ENCODE data around the gene HEG1. TPM values are rescaled to one million over a fixed set of nuclear protein-coding genes. Genes with fewer than 3 reads are reported as not detected.

HEG1 gene
- total and polyA plus RNA-seq, 2 experiments from 2014 or later = 1.8 to 8.8 TPM

DNA sequence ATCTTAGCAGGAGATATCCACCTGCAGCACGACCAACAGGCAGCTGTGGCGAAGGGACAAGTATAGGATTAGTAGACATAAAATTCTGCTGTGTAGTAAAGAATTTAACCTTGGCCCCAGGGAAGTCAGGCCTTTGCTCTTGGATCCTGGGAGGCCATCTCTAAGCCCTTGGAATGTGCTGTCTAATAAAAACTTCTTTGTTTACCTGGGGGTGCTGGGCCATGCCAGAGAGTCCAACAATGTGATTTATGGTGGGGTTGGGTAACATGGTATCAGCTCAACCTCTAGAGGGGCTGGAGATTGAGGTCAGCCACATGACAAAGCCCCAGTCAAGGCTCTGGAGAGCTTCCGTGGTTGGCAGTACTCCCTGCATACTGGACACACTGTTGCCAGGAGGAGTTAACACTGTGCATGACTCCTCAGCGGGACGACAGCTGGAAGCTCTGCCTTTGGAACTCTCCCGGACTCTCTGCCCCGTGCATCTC, 52.4 kb downstream of the HEG1 start:
- H3K27ac ChIP-seq (ENCODE audit: low read depth) = no peak overlapping the region
- no peaks in the 10 kb centered on the region for H3K9me2 ChIP-seq (ENCODE audit: insufficient read depth)
- no peak for DNase-seq (ENCODE audit: low spot score)
- no peaks in the 10 kb centered on the region for H3K79me2 ChIP-seq (replicated peaks; ENCODE audit: insufficient read depth)
- no peak overlapping the region for H3K4me3 Mint-ChIP-seq
- no peak overlapping the region for H3K4me3 ChIP-seq
- H2AFZ ChIP-seq = no peak overlapping the region
- H3K9me3 Mint-ChIP-seq = no peaks in the 10 kb centered on the region
- no peak for ATAC-seq
- no peaks in the 10 kb centered on the region; the same call in 2 of the 3 replicates for H3K36me3 Mint-ChIP-seq (ENCODE audit: low read depth)
- H3K4me1 Mint-ChIP-seq = peaks cover 23% of the 10 kb centered on the region
- H3K36me3 ChIP-seq (ENCODE audit: insufficient read depth) = no peaks in the 10 kb centered on the region
- H3K27me3 Mint-ChIP-seq (ENCODE audit: insufficient read depth, low read depth, poor library complexity) = peaks cover 8% of the 10 kb centered on the region
- no peaks in the 10 kb centered on the region for H4K20me1 ChIP-seq (replicated peaks; ENCODE audit: insufficient read depth)
- no peak overlapping the region; the same call in 1 of the 2 replicates for H3K27ac Mint-ChIP-seq
- no peak overlapping the region for H3K4me2 ChIP-seq
- H3K4me1 ChIP-seq (ENCODE audit: insufficient read depth) = peaks cover 7% of the 10 kb centered on the region
- H3F3A ChIP-seq (replicated peaks; ENCODE audit: low read depth) = no peaks in the 10 kb centered on the region
- no peaks in the 10 kb centered on the region for H3K27me3 ChIP-seq (ENCODE audit: insufficient read depth)
- TF ChIP-seq JUNB (IDR thresholded peaks at IDR 0.05; ENCODE audit: unreplicated experiment) (no peak), EZH2phosphoT487 (IDR thresholded peaks at IDR 0.05; ENCODE audit: unreplicated experiment) (no peak), ZNF114 (CRISPR knock-in tag; IDR thresholded peaks at IDR 0.05) (no peak), EZH2 (IDR thresholded peaks at IDR 0.05; ENCODE audit: low read depth, unreplicated experiment) (no peak), POLR2AphosphoS5 (IDR thresholded peaks at IDR 0.05; ENCODE audit: low read depth) (no peak), NANOG (IDR thresholded peaks at IDR 0.05; ENCODE audit: borderline replicate concordance) (no peak), ZNF331 (CRISPR knock-in tag; IDR thresholded peaks at IDR 0.05; ENCODE audit: low read depth) (no peak), CREB1 (CRISPR knock-in tag; IDR thresholded peaks at IDR 0.05; ENCODE audit: low read depth) (no peak), STAT1 (IDR thresholded peaks at IDR 0.05; ENCODE audit: unreplicated experiment) (no peak)
- TF ChIP-seq, protein P1, sequence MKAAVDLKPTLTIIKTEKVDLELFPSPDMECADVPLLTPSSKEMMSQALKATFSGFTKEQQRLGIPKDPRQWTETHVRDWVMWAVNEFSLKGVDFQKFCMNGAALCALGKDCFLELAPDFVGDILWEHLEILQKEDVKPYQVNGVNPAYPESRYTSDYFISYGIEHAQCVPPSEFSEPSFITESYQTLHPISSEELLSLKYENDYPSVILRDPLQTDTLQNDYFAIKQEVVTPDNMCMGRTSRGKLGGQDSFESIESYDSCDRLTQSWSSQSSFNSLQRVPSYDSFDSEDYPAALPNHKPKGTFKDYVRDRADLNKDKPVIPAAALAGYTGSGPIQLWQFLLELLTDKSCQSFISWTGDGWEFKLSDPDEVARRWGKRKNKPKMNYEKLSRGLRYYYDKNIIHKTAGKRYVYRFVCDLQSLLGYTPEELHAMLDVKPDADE (IDR thresholded peaks at IDR 0.05) = no peak
- TF ChIP-seq, protein P2, sequence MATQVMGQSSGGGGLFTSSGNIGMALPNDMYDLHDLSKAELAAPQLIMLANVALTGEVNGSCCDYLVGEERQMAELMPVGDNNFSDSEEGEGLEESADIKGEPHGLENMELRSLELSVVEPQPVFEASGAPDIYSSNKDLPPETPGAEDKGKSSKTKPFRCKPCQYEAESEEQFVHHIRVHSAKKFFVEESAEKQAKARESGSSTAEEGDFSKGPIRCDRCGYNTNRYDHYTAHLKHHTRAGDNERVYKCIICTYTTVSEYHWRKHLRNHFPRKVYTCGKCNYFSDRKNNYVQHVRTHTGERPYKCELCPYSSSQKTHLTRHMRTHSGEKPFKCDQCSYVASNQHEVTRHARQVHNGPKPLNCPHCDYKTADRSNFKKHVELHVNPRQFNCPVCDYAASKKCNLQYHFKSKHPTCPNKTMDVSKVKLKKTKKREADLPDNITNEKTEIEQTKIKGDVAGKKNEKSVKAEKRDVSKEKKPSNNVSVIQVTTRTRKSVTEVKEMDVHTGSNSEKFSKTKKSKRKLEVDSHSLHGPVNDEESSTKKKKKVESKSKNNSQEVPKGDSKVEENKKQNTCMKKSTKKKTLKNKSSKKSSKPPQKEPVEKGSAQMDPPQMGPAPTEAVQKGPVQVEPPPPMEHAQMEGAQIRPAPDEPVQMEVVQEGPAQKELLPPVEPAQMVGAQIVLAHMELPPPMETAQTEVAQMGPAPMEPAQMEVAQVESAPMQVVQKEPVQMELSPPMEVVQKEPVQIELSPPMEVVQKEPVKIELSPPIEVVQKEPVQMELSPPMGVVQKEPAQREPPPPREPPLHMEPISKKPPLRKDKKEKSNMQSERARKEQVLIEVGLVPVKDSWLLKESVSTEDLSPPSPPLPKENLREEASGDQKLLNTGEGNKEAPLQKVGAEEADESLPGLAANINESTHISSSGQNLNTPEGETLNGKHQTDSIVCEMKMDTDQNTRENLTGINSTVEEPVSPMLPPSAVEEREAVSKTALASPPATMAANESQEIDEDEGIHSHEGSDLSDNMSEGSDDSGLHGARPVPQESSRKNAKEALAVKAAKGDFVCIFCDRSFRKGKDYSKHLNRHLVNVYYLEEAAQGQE (IDR thresholded peaks at IDR 0.05; ENCODE audit: unreplicated experiment) = no peak
- TF ChIP-seq, protein P3, sequence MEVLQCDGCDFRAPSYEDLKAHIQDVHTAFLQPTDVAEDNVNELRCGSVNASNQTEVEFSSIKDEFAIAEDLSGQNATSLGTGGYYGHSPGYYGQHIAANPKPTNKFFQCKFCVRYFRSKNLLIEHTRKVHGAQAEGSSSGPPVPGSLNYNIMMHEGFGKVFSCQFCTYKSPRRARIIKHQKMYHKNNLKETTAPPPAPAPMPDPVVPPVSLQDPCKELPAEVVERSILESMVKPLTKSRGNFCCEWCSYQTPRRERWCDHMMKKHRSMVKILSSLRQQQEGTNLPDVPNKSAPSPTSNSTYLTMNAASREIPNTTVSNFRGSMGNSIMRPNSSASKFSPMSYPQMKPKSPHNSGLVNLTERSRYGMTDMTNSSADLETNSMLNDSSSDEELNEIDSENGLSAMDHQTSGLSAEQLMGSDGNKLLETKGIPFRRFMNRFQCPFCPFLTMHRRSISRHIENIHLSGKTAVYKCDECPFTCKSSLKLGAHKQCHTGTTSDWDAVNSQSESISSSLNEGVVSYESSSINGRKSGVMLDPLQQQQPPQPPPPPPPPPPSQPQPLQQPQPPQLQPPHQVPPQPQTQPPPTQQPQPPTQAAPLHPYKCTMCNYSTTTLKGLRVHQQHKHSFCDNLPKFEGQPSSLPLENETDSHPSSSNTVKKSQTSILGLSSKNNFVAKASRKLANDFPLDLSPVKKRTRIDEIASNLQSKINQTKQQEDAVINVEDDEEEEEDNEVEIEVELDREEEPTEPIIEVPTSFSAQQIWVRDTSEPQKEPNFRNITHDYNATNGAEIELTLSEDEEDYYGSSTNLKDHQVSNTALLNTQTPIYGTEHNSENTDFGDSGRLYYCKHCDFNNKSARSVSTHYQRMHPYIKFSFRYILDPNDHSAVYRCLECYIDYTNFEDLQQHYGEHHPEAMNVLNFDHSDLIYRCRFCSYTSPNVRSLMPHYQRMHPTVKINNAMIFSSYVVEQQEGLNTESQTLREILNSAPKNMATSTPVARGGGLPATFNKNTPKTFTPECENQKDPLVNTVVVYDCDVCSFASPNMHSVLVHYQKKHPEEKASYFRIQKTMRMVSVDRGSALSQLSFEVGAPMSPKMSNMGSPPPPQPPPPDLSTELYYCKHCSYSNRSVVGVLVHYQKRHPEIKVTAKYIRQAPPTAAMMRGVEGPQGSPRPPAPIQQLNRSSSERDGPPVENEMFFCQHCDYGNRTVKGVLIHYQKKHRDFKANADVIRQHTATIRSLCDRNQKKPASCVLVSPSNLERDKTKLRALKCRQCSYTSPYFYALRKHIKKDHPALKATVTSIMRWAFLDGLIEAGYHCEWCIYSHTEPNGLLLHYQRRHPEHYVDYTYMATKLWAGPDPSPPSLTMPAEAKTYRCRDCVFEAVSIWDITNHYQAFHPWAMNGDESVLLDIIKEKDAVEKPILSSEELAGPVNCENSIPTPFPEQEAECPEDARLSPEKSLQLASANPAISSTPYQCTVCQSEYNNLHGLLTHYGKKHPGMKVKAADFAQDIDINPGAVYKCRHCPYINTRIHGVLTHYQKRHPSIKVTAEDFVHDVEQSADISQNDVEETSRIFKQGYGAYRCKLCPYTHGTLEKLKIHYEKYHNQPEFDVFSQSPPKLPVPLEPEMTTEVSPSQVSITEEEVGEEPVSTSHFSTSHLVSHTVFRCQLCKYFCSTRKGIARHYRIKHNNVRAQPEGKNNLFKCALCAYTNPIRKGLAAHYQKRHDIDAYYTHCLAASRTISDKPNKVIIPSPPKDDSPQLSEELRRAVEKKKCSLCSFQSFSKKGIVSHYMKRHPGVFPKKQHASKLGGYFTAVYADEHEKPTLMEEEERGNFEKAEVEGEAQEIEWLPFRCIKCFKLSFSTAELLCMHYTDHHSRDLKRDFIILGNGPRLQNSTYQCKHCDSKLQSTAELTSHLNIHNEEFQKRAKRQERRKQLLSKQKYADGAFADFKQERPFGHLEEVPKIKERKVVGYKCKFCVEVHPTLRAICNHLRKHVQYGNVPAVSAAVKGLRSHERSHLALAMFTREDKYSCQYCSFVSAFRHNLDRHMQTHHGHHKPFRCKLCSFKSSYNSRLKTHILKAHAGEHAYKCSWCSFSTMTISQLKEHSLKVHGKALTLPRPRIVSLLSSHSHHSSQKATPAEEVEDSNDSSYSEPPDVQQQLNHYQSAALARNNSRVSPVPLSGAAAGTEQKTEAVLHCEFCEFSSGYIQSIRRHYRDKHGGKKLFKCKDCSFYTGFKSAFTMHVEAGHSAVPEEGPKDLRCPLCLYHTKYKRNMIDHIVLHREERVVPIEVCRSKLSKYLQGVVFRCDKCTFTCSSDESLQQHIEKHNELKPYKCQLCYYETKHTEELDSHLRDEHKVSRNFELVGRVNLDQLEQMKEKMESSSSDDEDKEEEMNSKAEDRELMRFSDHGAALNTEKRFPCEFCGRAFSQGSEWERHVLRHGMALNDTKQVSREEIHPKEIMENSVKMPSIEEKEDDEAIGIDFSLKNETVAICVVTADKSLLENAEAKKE (CRISPR knock-in tag; IDR thresholded peaks at IDR 0.05) = no peak
- TF ChIP-seq, protein P4, sequence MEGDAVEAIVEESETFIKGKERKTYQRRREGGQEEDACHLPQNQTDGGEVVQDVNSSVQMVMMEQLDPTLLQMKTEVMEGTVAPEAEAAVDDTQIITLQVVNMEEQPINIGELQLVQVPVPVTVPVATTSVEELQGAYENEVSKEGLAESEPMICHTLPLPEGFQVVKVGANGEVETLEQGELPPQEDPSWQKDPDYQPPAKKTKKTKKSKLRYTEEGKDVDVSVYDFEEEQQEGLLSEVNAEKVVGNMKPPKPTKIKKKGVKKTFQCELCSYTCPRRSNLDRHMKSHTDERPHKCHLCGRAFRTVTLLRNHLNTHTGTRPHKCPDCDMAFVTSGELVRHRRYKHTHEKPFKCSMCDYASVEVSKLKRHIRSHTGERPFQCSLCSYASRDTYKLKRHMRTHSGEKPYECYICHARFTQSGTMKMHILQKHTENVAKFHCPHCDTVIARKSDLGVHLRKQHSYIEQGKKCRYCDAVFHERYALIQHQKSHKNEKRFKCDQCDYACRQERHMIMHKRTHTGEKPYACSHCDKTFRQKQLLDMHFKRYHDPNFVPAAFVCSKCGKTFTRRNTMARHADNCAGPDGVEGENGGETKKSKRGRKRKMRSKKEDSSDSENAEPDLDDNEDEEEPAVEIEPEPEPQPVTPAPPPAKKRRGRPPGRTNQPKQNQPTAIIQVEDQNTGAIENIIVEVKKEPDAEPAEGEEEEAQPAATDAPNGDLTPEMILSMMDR (conservative IDR thresholded peaks at IDR 0.05; ENCODE audit: low read depth in 2 of 2) = no peak
